NCI-H1694 (cell line): Measurements from ENCODE around the gene HASPIN.
A peak's percentile ranks its signal among the peaks of the same experiment; 100 is the strongest.

Source experiments
- DNase-seq: peaks from one replicate; lab custom pipeline; 2025; lab: John Stamatoyannopoulos, UW

The HASPIN gene

DNA sequence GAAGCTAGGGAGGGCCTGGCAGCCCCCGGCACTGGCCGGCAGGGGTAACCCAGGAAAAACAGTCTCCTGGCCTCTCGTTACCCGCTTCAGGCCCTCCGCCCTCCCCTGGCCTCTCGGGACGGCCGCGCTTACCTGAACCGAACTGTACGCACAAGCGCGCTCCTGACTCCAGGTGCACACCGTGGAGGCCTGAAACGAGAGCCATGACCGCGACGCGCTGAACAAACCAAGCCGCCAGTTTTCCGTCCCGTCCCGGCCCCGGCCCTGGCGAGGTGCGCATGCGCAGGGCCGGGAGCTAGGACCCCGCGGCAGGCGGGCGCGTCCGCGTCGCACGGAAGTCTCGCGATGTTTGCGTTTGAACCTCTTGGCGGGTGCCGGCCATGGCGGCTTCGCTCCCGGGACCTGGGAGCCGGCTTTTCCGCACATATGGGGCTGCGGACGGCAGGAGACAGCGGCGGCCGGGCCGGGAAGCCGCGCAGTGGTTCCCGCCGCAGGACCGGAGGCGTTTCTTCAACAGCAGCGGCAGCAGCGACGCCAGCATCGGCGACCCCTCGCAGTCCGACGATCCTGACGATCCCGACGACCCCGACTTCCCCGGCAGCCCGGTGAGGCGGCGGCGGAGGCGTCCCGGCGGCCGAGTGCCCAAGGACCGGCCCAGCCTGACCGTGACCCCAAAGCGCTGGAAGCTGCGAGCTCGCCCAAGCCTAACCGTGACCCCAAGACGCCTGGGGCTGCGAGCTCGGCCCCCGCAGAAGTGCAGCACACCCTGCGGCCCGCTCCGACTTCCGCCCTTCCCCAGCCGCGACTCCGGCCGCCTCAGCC, at the start of gene HASPIN:
TSS of gene HASPIN (plus strand) at position 348 of the 822 bp plus-strand sequence. CDS start at position 381, 33 bp downstream.
- DNase-seq, result peak; percentile 75

- DNase-seq, result no peak
These were observed 47.8 kb upstream of the HASPIN start for GRCh38 chr17:3675886-3676285.

- no peak for DNase-seq
These were observed 45.4 kb upstream of the HASPIN start for GRCh38 chr17:3678095-3678820.

DNA sequence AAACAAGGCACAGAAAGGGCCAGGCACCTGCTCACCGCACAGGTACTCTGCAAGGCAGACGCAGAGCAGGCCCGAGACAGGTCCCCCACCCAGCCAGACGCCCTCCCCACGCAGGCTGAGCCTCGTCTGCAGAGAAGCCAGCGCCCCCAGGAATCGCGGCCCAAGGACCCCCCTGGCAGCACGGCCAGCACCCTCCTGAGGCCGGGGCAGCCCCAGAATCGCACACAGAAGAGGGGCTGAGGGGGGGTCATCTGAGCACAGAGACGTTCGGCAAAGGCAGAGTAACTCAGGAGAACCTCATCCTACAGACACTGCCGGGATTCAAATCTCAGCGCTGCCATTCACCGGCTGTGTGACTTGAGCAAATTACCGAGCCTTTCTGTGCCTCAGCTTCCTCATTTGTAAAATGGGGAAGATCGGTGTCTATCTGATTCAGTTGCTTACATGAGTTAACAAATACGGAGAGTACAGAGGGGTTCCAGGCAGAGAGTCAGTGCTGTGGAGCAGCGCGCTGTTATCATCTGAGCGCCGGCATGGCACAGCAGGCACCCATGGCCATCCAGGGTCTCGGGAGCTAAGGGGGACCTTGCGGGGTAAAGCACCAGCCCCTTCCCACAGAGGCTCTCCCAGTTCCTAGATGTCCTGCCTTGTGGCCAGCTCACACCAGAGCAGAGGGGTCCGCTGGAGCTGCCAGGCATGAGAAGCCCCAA, 44.7 kb upstream of the HASPIN start:
- no peak for DNase-seq

GRCh38 chr17:3679531-3680126, 44.1 kb upstream of the HASPIN start:
- no peak for DNase-seq

DNA sequence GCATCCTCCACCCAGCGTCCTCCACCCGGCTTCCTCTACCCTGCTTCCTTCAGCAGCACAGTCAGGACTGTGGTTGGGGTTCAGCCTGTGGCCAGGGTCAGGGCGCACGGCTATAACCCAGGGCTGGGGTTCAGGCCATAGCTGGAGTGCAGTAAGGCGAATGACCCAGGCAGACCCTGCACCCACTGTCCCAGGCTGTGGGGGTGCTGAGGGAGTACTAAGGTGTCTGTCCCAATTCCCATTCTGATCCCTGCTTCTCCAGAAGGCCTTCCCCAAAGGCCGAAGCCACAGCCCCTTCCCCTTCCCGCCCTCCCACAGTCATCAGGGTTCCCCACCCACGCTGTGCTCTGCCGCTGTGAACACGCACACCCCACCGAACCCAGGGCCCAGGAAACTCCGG, 42.6 kb upstream of the HASPIN start:
- DNase-seq, result no peak

DNA sequence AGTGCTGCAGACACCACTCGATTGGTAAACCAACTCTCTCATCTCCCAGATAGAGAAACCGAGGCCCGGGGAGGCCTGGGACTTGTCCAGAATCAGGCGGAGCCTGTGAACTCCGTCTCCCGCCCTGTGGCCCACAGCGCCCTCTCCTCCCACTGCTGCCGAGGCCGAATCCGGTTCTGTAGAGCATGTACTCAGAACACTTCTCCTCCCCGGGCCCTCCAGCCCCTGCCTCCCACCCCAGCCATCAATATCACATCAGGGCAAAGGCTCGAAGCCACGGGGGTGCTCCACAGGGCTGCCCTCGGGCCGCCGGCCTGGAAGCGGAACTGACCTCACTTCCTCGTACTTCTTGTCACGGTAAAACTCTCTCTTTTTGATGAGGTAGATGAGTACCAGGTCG, 42.1 kb upstream of the HASPIN start:
- no peak for DNase-seq

DNA sequence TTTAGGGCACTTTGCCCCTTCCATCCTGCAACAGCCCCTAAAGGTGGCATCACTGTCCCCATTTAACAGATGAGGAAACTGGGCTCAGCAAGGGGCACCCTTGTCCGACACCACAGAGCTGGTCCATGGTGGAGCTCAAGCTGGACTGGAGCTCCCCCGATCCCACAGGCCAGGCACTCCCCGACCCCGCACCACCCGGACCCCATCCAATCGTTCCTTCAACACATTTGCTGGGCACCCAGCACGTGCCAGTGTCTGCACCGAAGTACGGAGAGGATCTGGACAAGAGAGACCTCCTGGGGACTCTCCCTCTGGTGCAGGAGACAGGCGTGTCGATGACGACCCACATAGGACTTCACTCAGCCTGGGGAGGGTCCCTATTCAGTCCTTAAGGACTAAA, 41.7 kb upstream of the HASPIN start:
- no peak for DNase-seq

GRCh38 chr17:3683054-3683511, 40.6 kb upstream of the HASPIN start:
- peak; percentile 22 for DNase-seq

GRCh38 chr17:3685174-3685573, 38.5 kb upstream of the HASPIN start:
- DNase-seq, result no peak

GRCh38 chr17:3688027-3688553, 35.6 kb upstream of the HASPIN start:
- DNase-seq, result no peak

GRCh38 chr17:3688852-3689261, 34.8 kb upstream of the HASPIN start:
- no peak for DNase-seq

- no peak for DNase-seq
These were observed 34.2 kb upstream of the HASPIN start for GRCh38 chr17:3689262-3690093.

- no peak for DNase-seq
These were observed 33.5 kb upstream of the HASPIN start for GRCh38 chr17:3690094-3690715.

DNA sequence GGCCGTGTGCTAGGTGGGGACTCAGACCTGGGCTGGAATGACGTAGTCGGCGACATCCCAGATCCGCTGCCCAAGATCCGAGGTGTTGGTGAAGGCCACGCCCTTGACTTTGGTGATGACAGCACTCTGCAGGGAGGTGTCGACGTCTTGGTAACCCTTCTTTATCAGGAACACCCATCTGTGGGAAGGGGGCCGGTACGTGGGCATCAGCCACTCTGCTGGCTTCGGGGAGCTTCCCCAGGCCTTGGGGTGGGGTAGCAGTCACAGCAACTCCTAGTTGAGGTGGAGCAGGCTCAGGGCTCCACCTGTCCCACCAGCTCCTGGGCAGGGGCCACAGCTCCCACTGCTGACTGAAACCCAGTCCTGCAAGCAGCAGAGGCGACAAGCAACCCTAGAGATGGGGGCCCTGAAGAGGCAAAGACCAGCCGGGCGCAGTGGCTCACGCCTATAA, 32.1 kb upstream of the HASPIN start:
- no peak for DNase-seq

- DNase-seq, result no peak
These were observed 31.4 kb upstream of the HASPIN start for GRCh38 chr17:3692346-3692745.

- no peak for DNase-seq
These were observed 30.6 kb upstream of the HASPIN start for GRCh38 chr17:3693141-3693540.

- no peak for DNase-seq
These were observed 29.9 kb upstream of the HASPIN start for GRCh38 chr17:3693829-3694231.

GRCh38 chr17:3695129-3695722, 28.5 kb upstream of the HASPIN start:
- no peak for DNase-seq
